Keratinocyte (primary cell): Measurements from ENCODE around the gene ZNF681. TPM values are rescaled to one million over a fixed set of nuclear protein-coding genes. Genes with fewer than 3 reads are reported as not detected.

Experiments used
- DNase-seq: peaks from one replicate; pipeline ENCODE4 v3.0.0-alpha.2; 2011; ENCODE audit warnings: low read depth, missing footprints, low spot score
- FAIRE-seq: peaks from 2 replicates; lab custom pipeline; 2011; peaks lifted over from hg19 to GRCh38; lab: Jason Lieb, UNC
- H2AFZ ChIP-seq: 2 replicates; pipeline ENCODE4 v1.6.0; 2012; ENCODE audit warnings: low read length, control low read depth, inconsistent platforms; ENCODE audit not compliant: control insufficient read depth
- H3K27ac ChIP-seq: 2 replicates; pipeline ENCODE4 v1.5.1; 2011; ENCODE audit warnings: low read length; ENCODE audit not compliant: control insufficient read depth, insufficient read depth
- H3K27me3 ChIP-seq: 3 replicates; pipeline ENCODE4 v1.6.0; 2011; ENCODE audit warnings: low read length; ENCODE audit not compliant: control insufficient read depth, insufficient read depth; ENCODE audit errors: extremely low read depth
- H3K36me3 ChIP-seq, 2 experiments: 2 replicates in 1 of 2; 3 replicates in 1 of 2; pipeline ENCODE4 v1.5.1; 2011; ENCODE audit warnings: low read length in 2 of 2, mild to moderate bottlenecking in 1 of 2; ENCODE audit not compliant: control insufficient read depth in 2 of 2, insufficient read depth in 2 of 2; ENCODE audit errors: extremely low read depth in 1 of 2
- H3K4me1 ChIP-seq: 3 replicates; pipeline ENCODE4 v1.5.1; 2011; ENCODE audit warnings: low read length; ENCODE audit not compliant: control insufficient read depth, insufficient read depth; ENCODE audit errors: extremely low read depth
- H3K4me2 ChIP-seq: 3 replicates; pipeline ENCODE4 v1.6.0; 2011; ENCODE audit warnings: low read depth, low read length; ENCODE audit not compliant: control insufficient read depth, insufficient read depth; ENCODE audit errors: extremely low read depth
- H3K4me3 ChIP-seq, 3 experiments: fragments of 200-600 bp in 1 of 3; sonication (generic) in 1 of 3; 2 replicates in 2 of 3; 3 replicates in 1 of 3; pipeline ENCODE4 v1.5.1; 2011 to 2016; ENCODE audit warnings: low read length in 3 of 3, mild to moderate bottlenecking in 3 of 3, control low read depth in 2 of 3, inconsistent platforms in 1 of 3, low read depth in 1 of 3, mixed read lengths in 1 of 3, mixed run types in 1 of 3, moderate library complexity in 1 of 3; ENCODE audit not compliant: control insufficient read depth in 2 of 3, insufficient read depth in 2 of 3; ENCODE audit errors: extremely low read depth in 1 of 3
- H3K79me2 ChIP-seq: 2 replicates; pipeline ENCODE4 v1.6.0; 2012; ENCODE audit warnings: low read length; ENCODE audit not compliant: control insufficient read depth, insufficient read depth
- H3K9ac ChIP-seq: 3 replicates; pipeline ENCODE4 v1.6.0; 2011; ENCODE audit warnings: low read length; ENCODE audit not compliant: control insufficient read depth, insufficient read depth; ENCODE audit errors: extremely low read depth
- H3K9me1 ChIP-seq: 3 replicates; pipeline ENCODE4 v1.6.0; 2011; ENCODE audit warnings: low read length; ENCODE audit not compliant: control insufficient read depth, insufficient read depth; ENCODE audit errors: extremely low read depth
- H3K9me3 ChIP-seq: 2 replicates; pipeline ENCODE4 v1.5.1; 2012; ENCODE audit warnings: low read depth, low read length; ENCODE audit not compliant: control insufficient read depth
- H4K20me1 ChIP-seq: 3 replicates; pipeline ENCODE4 v1.6.0; 2011; ENCODE audit warnings: low read length; ENCODE audit not compliant: control insufficient read depth, insufficient read depth; ENCODE audit errors: extremely low read depth
- EZH2 ChIP-seq: IDR thresholded peaks from one replicate; pipeline ENCODE4 v1.6.1; 2012; ENCODE audit warnings: inconsistent platforms, mild to moderate bottlenecking, low read length, moderate library complexity
- dilution Hi-C: fragments of 300-500 bp; cut with MboI; formaldehyde crosslinking; loops from one replicate; pipeline ENCODE4 v1.7.0; 2020; ENCODE audit warnings: low sequenced_read_pairs; ENCODE audit not compliant: extremely low pct_ligation_motif_present
- polyA plus RNA-seq, 5 experiments: library from polyadenylated mRNA; depleted of rRNA in 3 of 5; stranded (reverse) in 3 of 5; stranded (forward) in 1 of 5; unstranded in 1 of 5; fragments of >200 nt; gene quantifications; 1 replicate in 1 of 5; 2 replicates in 3 of 5; 3 replicates in 1 of 5; pipeline versions ENCODE4 v1.2.1 to v1.2.3, GENCODE V29; 2011 to 2012; ENCODE audit warnings: missing spikeins in 2 of 5, low read depth in 1 of 5, low replicate concordance in 1 of 5
- TF ChIP-seq, protein P1 (sequence below), 3 experiments: IDR thresholded peaks in 1 of 3; conservative IDR thresholded peaks in 1 of 3; optimal IDR thresholded peaks in 1 of 3; 2 replicates in 2 of 3; 3 replicates in 1 of 3; pipeline versions ENCODE3 to v1.5.1; 2011; ENCODE audit warnings: low read length in 3 of 3, mild to moderate bottlenecking in 3 of 3, moderate library complexity in 2 of 3, control low read depth in 1 of 3, inconsistent platforms in 1 of 3; ENCODE audit not compliant: insufficient read depth in 2 of 3; ENCODE audit errors: extremely low read depth in 1 of 3

The ZNF681 gene
- polyA plus RNA-seq, 1 donor (not counting 4 experiments of a cell fraction or from before 2014, with no cell fraction given), result 1.4 TPM

DNA sequence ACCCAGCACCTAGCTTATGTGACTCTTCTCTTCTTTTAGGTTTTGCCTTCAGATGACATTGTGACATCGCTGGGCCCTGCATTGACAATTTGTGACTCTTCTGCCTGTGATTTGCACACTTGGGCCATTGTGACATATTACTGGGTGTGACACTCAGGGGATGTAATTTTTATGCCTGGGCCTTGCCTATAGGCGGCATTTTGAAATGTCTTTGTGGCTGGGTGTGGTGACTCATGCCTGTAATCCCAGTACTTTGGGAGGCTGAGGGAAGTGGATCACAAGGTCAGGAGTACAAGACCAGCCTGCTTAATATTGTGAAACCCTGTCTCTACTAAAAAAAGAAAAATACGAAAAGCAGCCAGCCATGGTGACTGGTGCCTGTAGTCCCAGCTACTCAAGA, 28.4 kb upstream of the ZNF681 start:
- FAIRE-seq, result no peak
- H3K36me3 ChIP-seq, result peaks cover 0 to 1% of the 10 kb centered on the region in 2 experiments
- no peak overlapping the region for H3K9ac ChIP-seq
- no peak for DNase-seq
- H4K20me1 ChIP-seq, result no peaks in the 10 kb centered on the region
- dilution Hi-C loops, result no loop called here
- no peaks in the 10 kb centered on the region for H3K27me3 ChIP-seq
- TF ChIP-seq EZH2, result no peak
- TF ChIP-seq, protein P1, sequence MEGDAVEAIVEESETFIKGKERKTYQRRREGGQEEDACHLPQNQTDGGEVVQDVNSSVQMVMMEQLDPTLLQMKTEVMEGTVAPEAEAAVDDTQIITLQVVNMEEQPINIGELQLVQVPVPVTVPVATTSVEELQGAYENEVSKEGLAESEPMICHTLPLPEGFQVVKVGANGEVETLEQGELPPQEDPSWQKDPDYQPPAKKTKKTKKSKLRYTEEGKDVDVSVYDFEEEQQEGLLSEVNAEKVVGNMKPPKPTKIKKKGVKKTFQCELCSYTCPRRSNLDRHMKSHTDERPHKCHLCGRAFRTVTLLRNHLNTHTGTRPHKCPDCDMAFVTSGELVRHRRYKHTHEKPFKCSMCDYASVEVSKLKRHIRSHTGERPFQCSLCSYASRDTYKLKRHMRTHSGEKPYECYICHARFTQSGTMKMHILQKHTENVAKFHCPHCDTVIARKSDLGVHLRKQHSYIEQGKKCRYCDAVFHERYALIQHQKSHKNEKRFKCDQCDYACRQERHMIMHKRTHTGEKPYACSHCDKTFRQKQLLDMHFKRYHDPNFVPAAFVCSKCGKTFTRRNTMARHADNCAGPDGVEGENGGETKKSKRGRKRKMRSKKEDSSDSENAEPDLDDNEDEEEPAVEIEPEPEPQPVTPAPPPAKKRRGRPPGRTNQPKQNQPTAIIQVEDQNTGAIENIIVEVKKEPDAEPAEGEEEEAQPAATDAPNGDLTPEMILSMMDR (optimal IDR thresholded peaks at IDR 0.05 in 1 of 3, IDR thresholded peaks at IDR 0.05 in 1 of 3, conservative IDR thresholded peaks at IDR 0.05 in 1 of 3; ENCODE audit: extremely low read depth in 1 of 3, insufficient read depth in 2 of 3, low read length in 3 of 3), result no peak
- no peak overlapping the region for H2AFZ ChIP-seq
- no peak overlapping the region for H3K27ac ChIP-seq
- no peak overlapping the region for H3K4me2 ChIP-seq
- H3K4me3 ChIP-seq, result no peak overlapping the region
- no peaks in the 10 kb centered on the region for H3K4me1 ChIP-seq
- H3K9me1 ChIP-seq, result no peaks in the 10 kb centered on the region
- no peaks in the 10 kb centered on the region for H3K79me2 ChIP-seq
- H3K9me3 ChIP-seq, result peaks cover 3% of the 10 kb centered on the region

DNA sequence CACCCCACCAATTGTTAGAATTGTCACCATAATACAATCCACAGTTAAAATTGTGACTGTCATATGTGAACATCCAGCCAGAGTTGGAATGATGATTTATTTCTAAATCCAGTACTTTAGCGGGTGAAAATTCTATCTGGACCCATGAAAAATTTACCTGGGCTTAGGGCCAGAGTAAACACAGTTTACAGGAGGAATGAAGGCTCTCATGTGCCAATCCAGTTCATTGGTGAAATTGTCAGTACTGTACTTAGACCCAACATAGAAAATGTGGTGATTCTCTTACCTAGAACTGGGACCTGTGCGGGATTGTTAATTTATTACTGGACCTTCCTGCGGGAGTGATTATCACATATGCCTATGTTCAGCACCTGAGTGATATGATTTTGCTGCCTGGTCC, 27.3 kb upstream of the ZNF681 start:
- DNase-seq, result no peak
- FAIRE-seq, result no peak
- Histone ChIP-seq H3K4me3 (no peak overlapping the region), H4K20me1 (no peaks in the 10 kb centered on the region), H3K36me3 (peaks cover 0 to 1% of the 10 kb centered on the region in 2 experiments), H3K4me2 (no peak overlapping the region), H3K4me1 (no peaks in the 10 kb centered on the region), H3K27ac (no peak overlapping the region), H3K9me3 (peaks cover 3% of the 10 kb centered on the region), H3K9ac (no peak overlapping the region), H3K27me3 (no peaks in the 10 kb centered on the region), H2AFZ (no peak overlapping the region), H3K9me1 (no peaks in the 10 kb centered on the region), H3K79me2 (no peaks in the 10 kb centered on the region)
- dilution Hi-C loops, result no loop called here
- TF ChIP-seq, protein P1 (optimal IDR thresholded peaks at IDR 0.05 in 1 of 3, IDR thresholded peaks at IDR 0.05 in 1 of 3, conservative IDR thresholded peaks at IDR 0.05 in 1 of 3; ENCODE audit: extremely low read depth in 1 of 3, insufficient read depth in 2 of 3, low read length in 3 of 3), result no peak
- no peak for TF ChIP-seq EZH2
